ENCODE data around the gene YIPF6. TPM values are rescaled to one million over a fixed set of nuclear protein-coding genes. Genes with fewer than 3 reads are reported as not detected.
A peak's percentile ranks its signal among the peaks of the same experiment; 100 is the strongest.

YIPF6 gene
- total and polyA plus RNA-seq, 9 donors = 8.6 to 31.7 (median 25.4) TPM

- no peaks in the 10 kb centered on the region for H3K9me3 ChIP-seq
- WGBS, 3 donors = 38 to 47% (median 40%) methylated on average over 6 of the region's 6 CpGs
- H3K4me1 ChIP-seq (ENCODE audit: insufficient read depth) = no peaks in the 10 kb centered on the region
- H3K27ac ChIP-seq = no peak overlapping the region
- no peak for TF ChIP-seq POLR2A (IDR thresholded peaks at IDR 0.05)
- TF ChIP-seq, protein P1, sequence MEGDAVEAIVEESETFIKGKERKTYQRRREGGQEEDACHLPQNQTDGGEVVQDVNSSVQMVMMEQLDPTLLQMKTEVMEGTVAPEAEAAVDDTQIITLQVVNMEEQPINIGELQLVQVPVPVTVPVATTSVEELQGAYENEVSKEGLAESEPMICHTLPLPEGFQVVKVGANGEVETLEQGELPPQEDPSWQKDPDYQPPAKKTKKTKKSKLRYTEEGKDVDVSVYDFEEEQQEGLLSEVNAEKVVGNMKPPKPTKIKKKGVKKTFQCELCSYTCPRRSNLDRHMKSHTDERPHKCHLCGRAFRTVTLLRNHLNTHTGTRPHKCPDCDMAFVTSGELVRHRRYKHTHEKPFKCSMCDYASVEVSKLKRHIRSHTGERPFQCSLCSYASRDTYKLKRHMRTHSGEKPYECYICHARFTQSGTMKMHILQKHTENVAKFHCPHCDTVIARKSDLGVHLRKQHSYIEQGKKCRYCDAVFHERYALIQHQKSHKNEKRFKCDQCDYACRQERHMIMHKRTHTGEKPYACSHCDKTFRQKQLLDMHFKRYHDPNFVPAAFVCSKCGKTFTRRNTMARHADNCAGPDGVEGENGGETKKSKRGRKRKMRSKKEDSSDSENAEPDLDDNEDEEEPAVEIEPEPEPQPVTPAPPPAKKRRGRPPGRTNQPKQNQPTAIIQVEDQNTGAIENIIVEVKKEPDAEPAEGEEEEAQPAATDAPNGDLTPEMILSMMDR (IDR thresholded peaks at IDR 0.05) = no peak
- TF ChIP-seq EP300 (IDR thresholded peaks at IDR 0.05) = no peak
- no peaks in the 10 kb centered on the region for H3K36me3 ChIP-seq
- DNase-seq = no peak
- intact Hi-C loops (cut with DNase I) = loop anchor here in 3 of 4 donors (5.0 to 10.0 kb wide), 2 partner anchors 264 to 266 kb away; no protein-coding TSS in a partner anchor
- H3K27me3 ChIP-seq = no peaks in the 10 kb centered on the region
- H3K4me3 ChIP-seq = no peak overlapping the region
Observed at GRCh38 chrX:68461093-68461492, 37.8 kb upstream of the YIPF6 start.

DNA sequence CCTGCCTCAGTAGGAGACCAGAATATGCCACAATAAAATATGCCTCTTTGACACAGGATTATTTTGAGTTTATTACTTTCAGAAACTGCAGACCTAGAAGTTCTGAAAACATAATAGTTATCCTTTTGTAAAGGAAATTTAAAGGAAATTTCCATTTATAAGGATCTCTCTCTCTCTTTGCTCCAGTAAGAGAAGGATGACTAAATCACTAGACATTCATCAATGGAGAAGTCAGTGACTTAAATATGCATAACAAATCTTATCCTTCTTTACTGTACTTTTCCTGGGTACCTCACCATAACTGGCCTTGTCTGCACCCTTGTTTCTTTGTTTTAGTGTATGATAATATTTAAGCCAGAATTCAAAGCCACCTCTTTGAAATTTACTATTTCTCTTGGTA lies 37.3 kb upstream of the YIPF6 start:
- Histone ChIP-seq H3K27me3 (no peaks in the 10 kb centered on the region), H3K4me3 (no peak overlapping the region), H3K4me1 (ENCODE audit: insufficient read depth) (no peaks in the 10 kb centered on the region), H3K36me3 (no peaks in the 10 kb centered on the region), H3K9me3 (no peaks in the 10 kb centered on the region), H3K27ac (no peak overlapping the region)
- intact Hi-C loops (cut with DNase I) = loop anchor here in 3 of 4 donors (5.0 to 10.0 kb wide), 2 partner anchors 264 to 267 kb away; no protein-coding TSS in a partner anchor
- TF ChIP-seq, protein P1 (IDR thresholded peaks at IDR 0.05) = no peak
- no peak for TF ChIP-seq EP300 (IDR thresholded peaks at IDR 0.05)
- TF ChIP-seq POLR2A (IDR thresholded peaks at IDR 0.05) = no peak
- DNase-seq = no peak

DNA sequence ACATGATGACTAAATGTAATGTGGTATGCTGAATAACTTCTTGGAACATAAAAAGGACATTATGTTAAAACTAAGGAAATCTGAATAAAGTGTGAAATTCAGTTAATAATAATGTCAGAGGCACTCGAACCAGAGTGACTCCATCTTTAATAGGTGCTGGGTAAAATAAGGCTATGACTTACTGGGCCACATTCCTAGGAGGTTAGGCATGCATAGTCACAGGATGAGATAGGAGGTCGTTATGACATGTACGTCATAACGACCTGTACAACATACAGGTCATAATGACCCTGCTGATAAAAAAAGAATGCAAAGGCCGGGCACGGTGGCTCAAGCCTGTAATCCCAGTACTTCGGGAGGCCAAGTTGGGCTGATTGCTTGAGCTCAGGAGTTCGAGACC lies 36.7 kb upstream of the YIPF6 start:
- Histone ChIP-seq H3K36me3 (no peaks in the 10 kb centered on the region), H3K4me1 (ENCODE audit: insufficient read depth) (no peaks in the 10 kb centered on the region), H3K9me3 (no peaks in the 10 kb centered on the region), H3K27ac (no peak overlapping the region), H3K27me3 (no peaks in the 10 kb centered on the region), H3K4me3 (no peak overlapping the region)
- TF ChIP-seq POLR2A (IDR thresholded peaks at IDR 0.05) (no peak), EP300 (IDR thresholded peaks at IDR 0.05) (no peak)
- TF ChIP-seq, protein P1 (IDR thresholded peaks at IDR 0.05) = no peak
- 42 to 55% (median 47%) methylated on average over 8 of the region's 8 CpGs for WGBS, 3 donors
- DNase-seq = no peak
- intact Hi-C loops (cut with DNase I) = loop anchor here in 3 of 4 donors (5.0 to 10.0 kb wide), 2 partner anchors 265 to 267 kb away; no protein-coding TSS in a partner anchor

GRCh38 chrX:68462653-68463052 lies 36.2 kb upstream of the YIPF6 start:
- peak in 1 of 5 donors; percentile 22 for DNase-seq
- TF ChIP-seq POLR2A (IDR thresholded peaks at IDR 0.05) = no peak
- TF ChIP-seq, protein P1 (IDR thresholded peaks at IDR 0.05) = peak; percentile 20 to 62 (median 54)
- no peak for TF ChIP-seq EP300 (IDR thresholded peaks at IDR 0.05)
- no peaks in the 10 kb centered on the region for H3K4me1 ChIP-seq (ENCODE audit: insufficient read depth)
- no peaks in the 10 kb centered on the region for H3K36me3 ChIP-seq
- no peak overlapping the region for H3K27ac ChIP-seq
- no peak overlapping the region for H3K4me3 ChIP-seq
- H3K27me3 ChIP-seq = no peaks in the 10 kb centered on the region
- 19 to 25% (median 24%) methylated on average over 8 of the region's 8 CpGs for WGBS, 3 donors
- intact Hi-C loops (cut with DNase I) = loop anchor here in 3 of 4 donors (5.0 to 10.0 kb wide), 2 partner anchors 265 to 268 kb away; no protein-coding TSS in a partner anchor
- H3K9me3 ChIP-seq = no peaks in the 10 kb centered on the region

Measured in ovary (tissue), 9 donors.